DOHH2 (cell line): ENCODE data around the gene MAGI1.

Source experiments
- EZH2phosphoT487 ChIP-seq: fragments of 200-600 bp; sonication (generic); IDR thresholded peaks from 2 replicates; pipeline ENCODE4 v1.6.1; 2017; ENCODE audit warnings: borderline replicate concordance, mild to moderate bottlenecking, antibody characterized with exemption, low read length, moderate library complexity, mixed read lengths
- TF ChIP-seq, protein P1 (sequence below): fragments of 200-600 bp; sonication (generic); IDR thresholded peaks from one replicate; pipeline ENCODE4 v1.5.1; 2014; ENCODE audit warnings: antibody characterized with exemption, mild to moderate bottlenecking, low read depth, low read length; ENCODE audit not compliant: poor library complexity, severe bottlenecking

DNA sequence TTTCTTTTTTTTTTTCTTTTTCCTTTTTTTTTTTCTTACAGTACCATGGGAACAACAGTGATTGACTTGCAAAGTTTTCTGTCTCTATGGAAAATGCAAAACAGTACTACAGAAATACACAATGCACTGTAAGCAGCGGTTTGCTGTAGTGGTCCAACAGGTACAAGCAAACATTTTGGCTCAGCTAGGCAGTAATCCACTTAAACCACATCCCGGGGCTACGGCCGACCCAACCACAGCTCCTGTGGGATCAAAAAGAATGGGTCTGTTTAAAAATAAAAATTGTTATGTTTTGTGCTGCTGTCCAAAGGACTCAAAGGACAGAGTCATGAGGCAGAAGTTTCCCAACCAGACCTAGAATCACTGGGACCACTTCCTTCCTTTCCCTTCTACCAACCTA is 683.8 kb downstream of the MAGI1 start:
- no peak for TF ChIP-seq EZH2phosphoT487
- TF ChIP-seq, protein P1, sequence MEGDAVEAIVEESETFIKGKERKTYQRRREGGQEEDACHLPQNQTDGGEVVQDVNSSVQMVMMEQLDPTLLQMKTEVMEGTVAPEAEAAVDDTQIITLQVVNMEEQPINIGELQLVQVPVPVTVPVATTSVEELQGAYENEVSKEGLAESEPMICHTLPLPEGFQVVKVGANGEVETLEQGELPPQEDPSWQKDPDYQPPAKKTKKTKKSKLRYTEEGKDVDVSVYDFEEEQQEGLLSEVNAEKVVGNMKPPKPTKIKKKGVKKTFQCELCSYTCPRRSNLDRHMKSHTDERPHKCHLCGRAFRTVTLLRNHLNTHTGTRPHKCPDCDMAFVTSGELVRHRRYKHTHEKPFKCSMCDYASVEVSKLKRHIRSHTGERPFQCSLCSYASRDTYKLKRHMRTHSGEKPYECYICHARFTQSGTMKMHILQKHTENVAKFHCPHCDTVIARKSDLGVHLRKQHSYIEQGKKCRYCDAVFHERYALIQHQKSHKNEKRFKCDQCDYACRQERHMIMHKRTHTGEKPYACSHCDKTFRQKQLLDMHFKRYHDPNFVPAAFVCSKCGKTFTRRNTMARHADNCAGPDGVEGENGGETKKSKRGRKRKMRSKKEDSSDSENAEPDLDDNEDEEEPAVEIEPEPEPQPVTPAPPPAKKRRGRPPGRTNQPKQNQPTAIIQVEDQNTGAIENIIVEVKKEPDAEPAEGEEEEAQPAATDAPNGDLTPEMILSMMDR, result no peak
